Measurements from ENCODE around the gene SNX10. TPM values are rescaled to one million over a fixed set of nuclear protein-coding genes. Genes with fewer than 3 reads are reported as not detected.

The SNX10 gene
- total RNA-seq, 3 donors from 2014 or later, result 13.4 to 24.6 (median 18.1) TPM

GRCh38 chr7:26381476-26382353 lies 90.1 kb downstream of the SNX10 start:
- Histone ChIP-seq H3K4me3 (no peak overlapping the region), H3K4me1 (no peaks in the 10 kb centered on the region), H3K27me3 (peaks cover 1 to 56% of the 10 kb centered on the region in 2 donors), H3K36me3 (no peaks in the 10 kb centered on the region), H3K9me3 (no peaks in the 10 kb centered on the region), H3K27ac (no peak overlapping the region)
- DNase-seq (ENCODE audit: low spot score in 2 of 2), result no peak
- intact Hi-C loops (cut with DNase I; ENCODE audit: low total_unique reads), result no loop called here
- TF ChIP-seq POLR2A (IDR thresholded peaks at IDR 0.05) (no peak), POLR2AphosphoS5 (IDR thresholded peaks at IDR 0.05) (no peak), CTCF (IDR thresholded peaks at IDR 0.05) (no peak)

- Histone ChIP-seq H3K4me3 (no peak overlapping the region), H3K27ac (no peak overlapping the region), H3K36me3 (no peaks in the 10 kb centered on the region), H3K9me3 (no peaks in the 10 kb centered on the region), H3K4me1 (no peaks in the 10 kb centered on the region), H3K27me3 (peaks cover 0 to 29% of the 10 kb centered on the region in 2 donors)
- intact Hi-C loops (cut with DNase I; ENCODE audit: low total_unique reads), result no loop called here
- no peak for TF ChIP-seq POLR2A (IDR thresholded peaks at IDR 0.05)
- DNase-seq (ENCODE audit: low spot score in 2 of 2), result no peak
Measured at GRCh38 chr7:26385240-26385639, 93.6 kb downstream of the SNX10 start.

GRCh38 chr7:26387731-26388130 lies 96.1 kb downstream of the SNX10 start:
- H3K27ac ChIP-seq, result no peak overlapping the region
- DNase-seq (ENCODE audit: low spot score in 2 of 2), result no peak
- no peak overlapping the region for H3K4me3 ChIP-seq
- H3K4me1 ChIP-seq, result no peaks in the 10 kb centered on the region
- TF ChIP-seq POLR2A (IDR thresholded peaks at IDR 0.05) (no peak), POLR2AphosphoS5 (IDR thresholded peaks at IDR 0.05) (no peak), CTCF (IDR thresholded peaks at IDR 0.05) (no peak)
- intact Hi-C loops (cut with DNase I; ENCODE audit: low total_unique reads), result no loop called here
- peaks cover 0 to 32% of the 10 kb centered on the region in 2 donors for H3K27me3 ChIP-seq
- H3K9me3 ChIP-seq, result no peaks in the 10 kb centered on the region
- no peaks in the 10 kb centered on the region for H3K36me3 ChIP-seq

GRCh38 chr7:26388256-26388655 lies 96.6 kb downstream of the SNX10 start:
- H3K27ac ChIP-seq, result no peak overlapping the region
- intact Hi-C loops (cut with DNase I; ENCODE audit: low total_unique reads), result no loop called here

GRCh38 chr7:26390016-26390415 lies 98.4 kb downstream of the SNX10 start:
- no peak overlapping the region for H3K4me3 ChIP-seq
- peaks cover 0 to 26% of the 10 kb centered on the region in 2 donors for H3K27me3 ChIP-seq
- no peaks in the 10 kb centered on the region for H3K36me3 ChIP-seq
- DNase-seq (ENCODE audit: low spot score in 2 of 2), result no peak
- H3K27ac ChIP-seq, result no peak overlapping the region
- H3K4me1 ChIP-seq, result no peaks in the 10 kb centered on the region
- intact Hi-C loops (cut with DNase I; ENCODE audit: low total_unique reads), result no loop called here
- TF ChIP-seq POLR2A (IDR thresholded peaks at IDR 0.05), result no peak
- no peak for TF ChIP-seq POLR2AphosphoS5 (IDR thresholded peaks at IDR 0.05)
- TF ChIP-seq CTCF (IDR thresholded peaks at IDR 0.05), result no peak
- no peaks in the 10 kb centered on the region for H3K9me3 ChIP-seq

More at GRCh38 chr7:26388256-26388655, 96.6 kb downstream of the SNX10 start:
- no peaks in the 10 kb centered on the region for H3K36me3 ChIP-seq
- peaks cover 0 to 32% of the 10 kb centered on the region in 2 donors for H3K27me3 ChIP-seq
- no peak overlapping the region for H3K4me3 ChIP-seq
- no peaks in the 10 kb centered on the region for H3K4me1 ChIP-seq
- no peaks in the 10 kb centered on the region for H3K9me3 ChIP-seq
- DNase-seq (ENCODE audit: low spot score in 2 of 2), result no peak
- TF ChIP-seq CTCF (IDR thresholded peaks at IDR 0.05), result no peak
- TF ChIP-seq POLR2AphosphoS5 (IDR thresholded peaks at IDR 0.05), result no peak
- TF ChIP-seq POLR2A (IDR thresholded peaks at IDR 0.05), result no peak

All from breast epithelium (tissue), 4 donors.